ENCODE data around the gene OR5AR1.
"Not testable (repeated sequence)": the region's sequence is repeated elsewhere in the genome, so short reads cannot be mapped to it uniquely, and the experiment has no call there.

The OR5AR1 gene

DNA sequence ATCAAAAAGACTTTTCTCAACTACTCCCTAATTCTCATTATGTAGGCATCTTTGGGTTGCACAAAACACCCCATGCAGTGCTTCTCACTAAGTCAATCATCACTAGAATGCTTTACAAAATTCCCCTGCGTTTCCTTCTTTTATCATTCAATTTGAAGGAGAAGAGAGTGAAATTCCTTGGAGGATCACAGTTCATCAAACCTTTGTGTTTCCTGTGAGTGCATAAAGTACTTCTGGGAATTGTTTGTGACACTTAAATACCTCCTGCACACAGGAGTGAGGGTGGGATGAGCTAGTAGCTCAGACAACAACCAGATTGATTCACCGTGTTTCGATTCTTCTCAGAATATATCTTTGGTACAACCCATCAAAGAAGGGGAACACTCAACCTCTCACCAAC, 3.7 kb upstream of the OR5AR1 start:
- TF ChIP-seq, protein P1, sequence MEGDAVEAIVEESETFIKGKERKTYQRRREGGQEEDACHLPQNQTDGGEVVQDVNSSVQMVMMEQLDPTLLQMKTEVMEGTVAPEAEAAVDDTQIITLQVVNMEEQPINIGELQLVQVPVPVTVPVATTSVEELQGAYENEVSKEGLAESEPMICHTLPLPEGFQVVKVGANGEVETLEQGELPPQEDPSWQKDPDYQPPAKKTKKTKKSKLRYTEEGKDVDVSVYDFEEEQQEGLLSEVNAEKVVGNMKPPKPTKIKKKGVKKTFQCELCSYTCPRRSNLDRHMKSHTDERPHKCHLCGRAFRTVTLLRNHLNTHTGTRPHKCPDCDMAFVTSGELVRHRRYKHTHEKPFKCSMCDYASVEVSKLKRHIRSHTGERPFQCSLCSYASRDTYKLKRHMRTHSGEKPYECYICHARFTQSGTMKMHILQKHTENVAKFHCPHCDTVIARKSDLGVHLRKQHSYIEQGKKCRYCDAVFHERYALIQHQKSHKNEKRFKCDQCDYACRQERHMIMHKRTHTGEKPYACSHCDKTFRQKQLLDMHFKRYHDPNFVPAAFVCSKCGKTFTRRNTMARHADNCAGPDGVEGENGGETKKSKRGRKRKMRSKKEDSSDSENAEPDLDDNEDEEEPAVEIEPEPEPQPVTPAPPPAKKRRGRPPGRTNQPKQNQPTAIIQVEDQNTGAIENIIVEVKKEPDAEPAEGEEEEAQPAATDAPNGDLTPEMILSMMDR (IDR thresholded peaks at IDR 0.05; ENCODE audit: insufficient read depth, low read depth, low read length, missing control alignments): no peak
- H3K4me3 ChIP-seq (ENCODE audit: low read depth, low read length): no peak overlapping the region
- no peak for DNase-seq (ENCODE audit: low read depth)

DNA sequence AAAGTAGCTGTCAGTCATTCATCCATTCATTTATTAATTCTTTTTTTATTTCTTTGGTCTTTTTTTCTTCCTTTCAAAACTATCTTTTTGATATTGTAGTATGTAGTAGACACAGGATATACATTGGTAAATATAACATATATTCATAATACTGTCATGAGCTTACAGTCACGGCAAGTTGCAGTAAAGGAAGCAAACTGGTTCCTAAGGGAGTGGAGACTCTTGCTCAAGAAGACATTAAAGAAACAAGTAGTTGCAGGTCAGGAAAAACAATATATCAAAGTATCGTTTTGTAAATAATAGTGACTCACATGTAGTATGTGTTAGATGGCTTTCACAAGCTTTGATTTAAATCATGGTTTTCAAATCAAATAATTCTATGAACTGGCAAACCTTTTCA, 7.5 kb downstream of the OR5AR1 start:
- DNase-seq (ENCODE audit: low read depth): no peak
- TF ChIP-seq, protein P1 (IDR thresholded peaks at IDR 0.05; ENCODE audit: insufficient read depth, low read depth, low read length, missing control alignments): no peak
- H3K4me3 ChIP-seq (ENCODE audit: low read depth, low read length): no peak overlapping the region

DNA sequence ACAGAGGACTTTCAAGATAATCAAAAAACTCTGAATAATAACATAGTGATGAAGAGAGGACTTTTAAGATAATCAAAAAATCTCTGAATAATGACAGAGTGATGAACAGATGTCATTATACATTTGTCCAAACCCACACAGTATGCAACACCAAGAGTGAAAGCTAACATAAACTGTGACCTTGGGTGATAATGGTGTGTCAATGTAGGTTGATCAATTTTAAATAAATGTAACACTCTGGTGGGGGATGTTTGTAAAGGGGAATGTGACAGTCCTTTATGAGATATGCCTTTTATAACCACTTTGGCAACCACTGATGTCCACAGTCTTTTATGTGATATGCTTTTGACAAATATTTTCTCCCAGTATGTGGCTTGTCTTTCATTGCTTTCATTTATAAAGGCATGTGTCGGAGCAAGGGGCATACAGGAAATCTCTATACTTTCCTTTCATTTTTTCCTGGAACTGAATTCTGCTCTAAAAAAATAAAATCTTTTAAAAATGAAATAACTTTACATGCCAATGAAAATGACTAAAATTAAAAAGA, 25.1 kb downstream of the OR5AR1 start:
- DNase-seq (ENCODE audit: low read depth): no peak
- H3K4me3 ChIP-seq (ENCODE audit: low read depth, low read length): no peak overlapping the region
- TF ChIP-seq, protein P1 (IDR thresholded peaks at IDR 0.05; ENCODE audit: insufficient read depth, low read depth, low read length, missing control alignments): no peak

DNA sequence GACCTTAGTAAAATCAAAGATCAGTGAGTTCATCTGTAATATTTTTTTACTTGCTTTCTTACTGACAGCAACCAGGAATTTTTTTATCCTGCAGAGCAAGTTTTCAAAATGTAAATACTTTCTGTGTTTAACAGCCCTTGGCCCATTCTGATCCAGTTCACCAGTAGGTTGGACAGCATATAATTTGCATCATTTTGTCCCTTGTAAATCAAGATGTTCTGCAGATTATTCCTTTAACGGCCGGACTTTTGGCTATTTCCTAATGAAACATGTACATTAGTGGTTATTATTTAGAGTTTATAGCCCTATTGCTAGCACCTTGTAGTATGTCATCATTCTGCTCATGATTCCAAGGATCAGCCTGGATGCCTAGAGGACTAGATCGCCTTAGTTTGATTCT, 27.7 kb downstream of the OR5AR1 start:
- not testable (repeated sequence) for H3K4me3 ChIP-seq (ENCODE audit: low read depth, low read length); DNase-seq (ENCODE audit: low read depth)

DNA sequence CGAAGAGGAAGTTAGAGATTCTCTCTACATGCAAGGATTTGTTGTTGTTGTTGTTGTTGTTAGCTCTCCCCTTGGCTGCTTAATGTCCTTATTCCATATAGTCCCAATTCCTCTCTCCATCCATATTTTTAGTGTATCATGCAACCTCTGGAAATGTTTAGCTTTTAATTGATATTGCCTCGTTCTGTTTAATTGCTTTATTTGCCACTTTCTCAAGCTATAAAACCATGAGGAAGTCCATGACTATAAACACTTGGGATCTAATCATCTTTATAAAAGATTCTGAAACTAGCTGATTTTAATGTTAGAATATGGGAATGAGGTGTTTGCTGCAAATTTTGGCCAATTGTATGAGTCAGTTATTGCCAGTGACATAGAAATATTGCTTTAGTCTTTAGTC, 29.9 kb downstream of the OR5AR1 start:
- no peak overlapping the region for H3K4me3 ChIP-seq (ENCODE audit: low read depth, low read length)
- DNase-seq (ENCODE audit: low read depth): no peak
- TF ChIP-seq, protein P1 (IDR thresholded peaks at IDR 0.05; ENCODE audit: insufficient read depth, low read depth, low read length, missing control alignments): no peak

DNA sequence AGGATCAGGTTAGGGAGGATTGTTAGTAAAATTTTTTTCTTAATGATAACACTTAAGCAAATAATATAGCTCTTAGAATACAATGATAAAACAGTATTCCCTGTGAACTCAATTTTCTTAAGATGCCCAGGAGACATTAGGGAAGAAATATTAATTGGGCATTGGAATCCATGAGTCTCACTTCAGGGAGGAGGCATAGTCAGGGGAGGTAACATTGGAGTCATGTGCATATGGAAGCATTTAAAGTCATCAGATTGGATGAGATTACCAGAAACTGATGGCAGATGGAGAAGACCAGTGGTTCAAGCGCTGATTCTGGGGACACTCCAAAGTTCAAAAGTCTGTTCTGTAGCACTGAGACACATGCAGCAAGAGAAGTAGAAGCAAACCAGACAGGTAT, 35.3 kb downstream of the OR5AR1 start, which contains the start of gene OR9G1:
Gene OR9G1, plus strand, starts transcription at position 301 of the 400 bp plus-strand sequence. CDS start 1,293 bp downstream, outside the sequence.
- TF ChIP-seq, protein P1 (IDR thresholded peaks at IDR 0.05; ENCODE audit: insufficient read depth, low read depth, low read length, missing control alignments): no peak
- H3K4me3 ChIP-seq (ENCODE audit: low read depth, low read length): no peak within 1 kb of the TSS
- no peak for DNase-seq (ENCODE audit: low read depth)

DNA sequence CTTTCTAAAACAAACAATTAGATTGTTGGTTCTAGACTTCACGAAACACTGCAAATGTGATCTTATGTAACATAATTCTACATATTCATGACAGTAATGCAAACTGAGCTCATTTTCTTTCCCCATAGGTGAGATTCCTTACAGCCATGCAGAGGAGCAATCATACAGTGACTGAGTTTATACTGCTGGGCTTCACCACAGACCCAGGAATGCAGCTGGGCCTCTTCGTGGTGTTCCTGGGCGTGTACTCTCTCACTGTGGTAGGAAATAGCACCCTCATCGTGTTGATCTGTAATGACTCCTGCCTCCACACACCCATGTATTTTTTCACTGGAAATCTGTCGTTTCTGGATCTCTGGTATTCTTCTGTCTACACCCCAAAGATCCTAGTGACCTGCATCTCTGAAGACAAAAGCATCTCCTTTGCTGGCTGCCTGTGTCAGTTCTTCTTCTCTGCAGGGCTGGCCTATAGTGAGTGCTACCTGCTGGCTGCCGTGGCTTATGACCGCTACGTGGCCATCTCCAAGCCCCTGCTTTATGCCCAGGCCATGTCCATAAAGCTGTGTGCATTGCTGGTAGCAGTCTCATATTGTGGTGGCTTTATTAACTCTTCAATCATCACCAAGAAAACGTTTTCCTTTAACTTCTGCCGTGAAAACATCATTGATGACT, 36.9 kb downstream of the OR5AR1 start:
- H3K4me3 ChIP-seq (ENCODE audit: low read depth, low read length): no peak overlapping the region
- no peak for DNase-seq (ENCODE audit: low read depth)
- TF ChIP-seq, protein P1 (IDR thresholded peaks at IDR 0.05; ENCODE audit: insufficient read depth, low read depth, low read length, missing control alignments): no peak

Data from GM12865 (cell line).